ENCODE results near the gene TSC22D1.

The TSC22D1 gene

GRCh38 chr13:44506251-44506650, 69.9 kb downstream of the TSC22D1 start:
- Mint-ChIP-seq H3K4me3 (no peak overlapping the region), H3K27ac (no peak overlapping the region), H3K9me3 (no peaks in the 10 kb centered on the region), H3K27me3 (peaks cover 3% of the 10 kb centered on the region), H3K4me1 (no peaks in the 10 kb centered on the region), H3K36me3 (no peaks in the 10 kb centered on the region)
- DNase-seq: no peak
- CTCF ChIA-PET: no interaction called here

- Mint-ChIP-seq H3K9me3 (no peaks in the 10 kb centered on the region), H3K27me3 (peaks cover 3% of the 10 kb centered on the region), H3K27ac (no peak overlapping the region), H3K36me3 (no peaks in the 10 kb centered on the region), H3K4me3 (no peak overlapping the region), H3K4me1 (no peaks in the 10 kb centered on the region)
- no peak for DNase-seq
- CTCF ChIA-PET: interaction anchor here (0.6 kb wide), 1 partner anchor 137 kb away, joined by 4 read pairs; no protein-coding TSS in a partner anchor
Measured at GRCh38 chr13:44504116-44504515, 72.0 kb downstream of the TSC22D1 start.

- Mint-ChIP-seq H3K9me3 (peaks cover 5% of the 10 kb centered on the region), H3K36me3 (no peaks in the 10 kb centered on the region), H3K4me3 (no peak overlapping the region), H3K27me3 (no peaks in the 10 kb centered on the region), H3K4me1 (no peaks in the 10 kb centered on the region), H3K27ac (no peak overlapping the region)
- CTCF ChIA-PET: no interaction called here
- DNase-seq: no peak
Measured at GRCh38 chr13:44498969-44499368, 77.2 kb downstream of the TSC22D1 start.

GRCh38 chr13:44498502-44498901, 77.6 kb downstream of the TSC22D1 start:
- Mint-ChIP-seq H3K4me1 (no peaks in the 10 kb centered on the region), H3K27me3 (no peaks in the 10 kb centered on the region), H3K9me3 (peaks cover 5% of the 10 kb centered on the region), H3K36me3 (no peaks in the 10 kb centered on the region), H3K27ac (no peak overlapping the region), H3K4me3 (no peak overlapping the region)
- CTCF ChIA-PET: no interaction called here
- no peak for DNase-seq

- Mint-ChIP-seq H3K36me3 (no peaks in the 10 kb centered on the region), H3K4me3 (no peak overlapping the region), H3K4me1 (no peaks in the 10 kb centered on the region), H3K9me3 (peaks cover 5% of the 10 kb centered on the region), H3K27ac (no peak overlapping the region), H3K27me3 (no peaks in the 10 kb centered on the region)
- CTCF ChIA-PET: no interaction called here
- DNase-seq: no peak
Measured at GRCh38 chr13:44497801-44498200, 78.3 kb downstream of the TSC22D1 start.

- no peaks in the 10 kb centered on the region for H3K4me1 Mint-ChIP-seq
- no peak overlapping the region for H3K27ac Mint-ChIP-seq
- H3K36me3 Mint-ChIP-seq: no peaks in the 10 kb centered on the region
- no peak overlapping the region for H3K4me3 Mint-ChIP-seq
- H3K27me3 Mint-ChIP-seq: no peaks in the 10 kb centered on the region
- CTCF ChIA-PET: no interaction called here
- H3K9me3 Mint-ChIP-seq: peaks cover 5% of the 10 kb centered on the region
- no peak for DNase-seq
Measured at GRCh38 chr13:44493213-44493812, 82.8 kb downstream of the TSC22D1 start.

GRCh38 chr13:44489751-44490150, 86.4 kb downstream of the TSC22D1 start:
- Mint-ChIP-seq H3K4me3 (no peak overlapping the region), H3K9me3 (peaks cover 3% of the 10 kb centered on the region), H3K27me3 (no peaks in the 10 kb centered on the region), H3K4me1 (peaks cover 4% of the 10 kb centered on the region), H3K27ac (no peak overlapping the region), H3K36me3 (no peaks in the 10 kb centered on the region)
- CTCF ChIA-PET: interaction anchor here (0.6 to 1.2 kb wide), 3 partner anchors 390 to 595 kb away, joined by 3 read pairs; no protein-coding TSS in a partner anchor
- DNase-seq: no peak

- Mint-ChIP-seq H3K4me3 (no peak overlapping the region), H3K27me3 (no peaks in the 10 kb centered on the region), H3K4me1 (peaks cover 14% of the 10 kb centered on the region), H3K27ac (no peak overlapping the region), H3K9me3 (no peaks in the 10 kb centered on the region), H3K36me3 (no peaks in the 10 kb centered on the region)
- DNase-seq: no peak
- CTCF ChIA-PET: interaction anchor here (1.4 kb wide), 1 partner anchor 8 kb away, joined by 3 read pairs; no protein-coding TSS in a partner anchor
Measured at GRCh38 chr13:44487989-44488388, 88.1 kb downstream of the TSC22D1 start.

- H3K27ac Mint-ChIP-seq: peak overlapping the region; percentile 15
- CTCF ChIA-PET: interaction anchor here (0.6 to 4.5 kb wide), 14 partner anchors 13 to 580 kb away, joined by 3 to 41 read pairs (median 4); no protein-coding TSS in a partner anchor
Measured at GRCh38 chr13:44484562-44485138, 91.5 kb downstream of the TSC22D1 start.

GRCh38 chr13:44474122-44474910, 101.8 kb downstream of the TSC22D1 start:
- DNase-seq: no peak
- no peak overlapping the region for H3K27ac Mint-ChIP-seq
- CTCF ChIA-PET: interaction anchor here (0.9 to 5.5 kb wide), 4 partner anchors 14 to 570 kb away, joined by 3 to 33 read pairs (median 4); no protein-coding TSS in a partner anchor
- no peaks in the 10 kb centered on the region for H3K9me3 Mint-ChIP-seq
- no peaks in the 10 kb centered on the region for H3K36me3 Mint-ChIP-seq
- no peaks in the 10 kb centered on the region for H3K27me3 Mint-ChIP-seq
- H3K4me3 Mint-ChIP-seq: no peak overlapping the region
- H3K4me1 Mint-ChIP-seq: no peaks in the 10 kb centered on the region

More at GRCh38 chr13:44484562-44485138, 91.5 kb downstream of the TSC22D1 start:
- no peak for DNase-seq
- peak overlapping the region; percentile 29 for H3K4me3 Mint-ChIP-seq
- no peaks in the 10 kb centered on the region for H3K27me3 Mint-ChIP-seq
- H3K36me3 Mint-ChIP-seq: no peaks in the 10 kb centered on the region
- peaks cover 14% of the 10 kb centered on the region for H3K4me1 Mint-ChIP-seq
- H3K9me3 Mint-ChIP-seq: no peaks in the 10 kb centered on the region

GRCh38 chr13:44471686-44472085, 104.4 kb downstream of the TSC22D1 start:
- Mint-ChIP-seq H3K9me3 (no peaks in the 10 kb centered on the region), H3K4me1 (no peaks in the 10 kb centered on the region), H3K27ac (no peak overlapping the region), H3K27me3 (no peaks in the 10 kb centered on the region), H3K4me3 (no peak overlapping the region), H3K36me3 (no peaks in the 10 kb centered on the region)
- CTCF ChIA-PET: interaction anchor here (0.6 to 5.5 kb wide), 4 partner anchors 11 to 566 kb away, joined by 3 to 33 read pairs (median 4); no protein-coding TSS in a partner anchor
- DNase-seq: no peak

GRCh38 chr13:44470638-44471562, 105.2 kb downstream of the TSC22D1 start:
- H3K9me3 Mint-ChIP-seq: no peaks in the 10 kb centered on the region

GRCh38 chr13:44468874-44469273, 107.3 kb downstream of the TSC22D1 start:
- no peak for DNase-seq
- no peak overlapping the region for H3K4me3 Mint-ChIP-seq
- CTCF ChIA-PET: interaction anchor here (1.0 to 5.5 kb wide), 5 partner anchors 9 to 563 kb away, joined by 3 to 33 read pairs (median 3); no protein-coding TSS in a partner anchor
- no peaks in the 10 kb centered on the region for H3K27me3 Mint-ChIP-seq
- H3K9me3 Mint-ChIP-seq: no peaks in the 10 kb centered on the region
- no peaks in the 10 kb centered on the region for H3K36me3 Mint-ChIP-seq
- no peak overlapping the region for H3K27ac Mint-ChIP-seq
- no peaks in the 10 kb centered on the region for H3K4me1 Mint-ChIP-seq

More at GRCh38 chr13:44470638-44471562, 105.2 kb downstream of the TSC22D1 start:
- no peak overlapping the region for H3K4me3 Mint-ChIP-seq
- no peak overlapping the region for H3K27ac Mint-ChIP-seq
- H3K27me3 Mint-ChIP-seq: no peaks in the 10 kb centered on the region
- CTCF ChIA-PET: interaction anchor here (1.0 to 5.5 kb wide), 8 partner anchors 8 to 566 kb away, joined by 3 to 33 read pairs (median 4); no protein-coding TSS in a partner anchor
- no peaks in the 10 kb centered on the region for H3K36me3 Mint-ChIP-seq
- no peaks in the 10 kb centered on the region for H3K4me1 Mint-ChIP-seq
- no peak for DNase-seq
